Stimulated activated CD4-positive, alpha-beta T cell treated with anti-CD3 and anti-CD28 coated beads, Interleukin-1b, Interleukin-23, amount 100 ng/mL, for 1 hour (primary cell): ENCODE data around the gene PLAC9.
"Not testable (repeated sequence)": the region's sequence is repeated elsewhere in the genome, so short reads cannot be mapped to it uniquely, and the experiment has no call there.

Source experiments
- DNase-seq, 2 donors: peaks; one replicate each; pipeline ENCODE4 v3.0.0-alpha.2; 2020; ENCODE audit warnings: low read depth in 2 of 2

Gene PLAC9

GRCh38 chr10:80139265-80139664 lies 6.7 kb downstream of the PLAC9 start:
- no peak for DNase-seq

GRCh38 chr10:80140251-80140650 lies 7.7 kb downstream of the PLAC9 start:
- DNase-seq = no peak

GRCh38 chr10:80141696-80142460 lies 9.3 kb downstream of the PLAC9 start:
- no peak for DNase-seq

- DNase-seq = no peak
Observed at GRCh38 chr10:80144067-80144695, 11.7 kb downstream of the PLAC9 start.

- no peak for DNase-seq
Observed at GRCh38 chr10:80144696-80145131, 12.2 kb downstream of the PLAC9 start.

- not testable (repeated sequence) for DNase-seq
Observed at GRCh38 chr10:80145406-80146308, 13.1 kb downstream of the PLAC9 start.

GRCh38 chr10:80146918-80147317 lies 14.4 kb downstream of the PLAC9 start:
- no peak for DNase-seq

- DNase-seq = no peak
Observed at GRCh38 chr10:80148166-80148805, 15.8 kb downstream of the PLAC9 start.

GRCh38 chr10:80149123-80149522 lies 16.6 kb downstream of the PLAC9 start:
- DNase-seq = no peak

GRCh38 chr10:80150172-80150571 lies 17.6 kb downstream of the PLAC9 start:
- no peak for DNase-seq

GRCh38 chr10:80152820-80153219 lies 20.3 kb downstream of the PLAC9 start:
- DNase-seq = no peak

- DNase-seq = no peak
Observed at GRCh38 chr10:80153460-80153859, 20.9 kb downstream of the PLAC9 start.

- no peak for DNase-seq
Observed at GRCh38 chr10:80154626-80154977, 22.1 kb downstream of the PLAC9 start.

- DNase-seq = no peak
Observed at GRCh38 chr10:80154978-80155695, 22.6 kb downstream of the PLAC9 start.

GRCh38 chr10:80155696-80156215 lies 23.2 kb downstream of the PLAC9 start:
- no peak for DNase-seq

- DNase-seq = no peak
Observed at GRCh38 chr10:80156216-80156615, 23.7 kb downstream of the PLAC9 start.

GRCh38 chr10:80157561-80157960 lies 25.0 kb downstream of the PLAC9 start:
- no peak for DNase-seq

GRCh38 chr10:80158126-80158525 lies 25.6 kb downstream of the PLAC9 start:
- no peak for DNase-seq

GRCh38 chr10:80158598-80159127 lies 26.1 kb downstream of the PLAC9 start:
- no peak for DNase-seq

- no peak for DNase-seq
Observed at GRCh38 chr10:80159166-80159873, 26.8 kb downstream of the PLAC9 start.
